ENCODE measurements around the gene CMBL. TPM values are rescaled to one million over a fixed set of nuclear protein-coding genes. Genes with fewer than 3 reads are reported as not detected.
A peak's percentile ranks its signal among the peaks of the same experiment; 100 is the strongest.

Gene CMBL
- 100 to 1,000 TPM in 3 of 4 donors, 10 to 100 TPM in 1; 17.3 to 166 (median 120) TPM for total RNA-seq

DNA sequence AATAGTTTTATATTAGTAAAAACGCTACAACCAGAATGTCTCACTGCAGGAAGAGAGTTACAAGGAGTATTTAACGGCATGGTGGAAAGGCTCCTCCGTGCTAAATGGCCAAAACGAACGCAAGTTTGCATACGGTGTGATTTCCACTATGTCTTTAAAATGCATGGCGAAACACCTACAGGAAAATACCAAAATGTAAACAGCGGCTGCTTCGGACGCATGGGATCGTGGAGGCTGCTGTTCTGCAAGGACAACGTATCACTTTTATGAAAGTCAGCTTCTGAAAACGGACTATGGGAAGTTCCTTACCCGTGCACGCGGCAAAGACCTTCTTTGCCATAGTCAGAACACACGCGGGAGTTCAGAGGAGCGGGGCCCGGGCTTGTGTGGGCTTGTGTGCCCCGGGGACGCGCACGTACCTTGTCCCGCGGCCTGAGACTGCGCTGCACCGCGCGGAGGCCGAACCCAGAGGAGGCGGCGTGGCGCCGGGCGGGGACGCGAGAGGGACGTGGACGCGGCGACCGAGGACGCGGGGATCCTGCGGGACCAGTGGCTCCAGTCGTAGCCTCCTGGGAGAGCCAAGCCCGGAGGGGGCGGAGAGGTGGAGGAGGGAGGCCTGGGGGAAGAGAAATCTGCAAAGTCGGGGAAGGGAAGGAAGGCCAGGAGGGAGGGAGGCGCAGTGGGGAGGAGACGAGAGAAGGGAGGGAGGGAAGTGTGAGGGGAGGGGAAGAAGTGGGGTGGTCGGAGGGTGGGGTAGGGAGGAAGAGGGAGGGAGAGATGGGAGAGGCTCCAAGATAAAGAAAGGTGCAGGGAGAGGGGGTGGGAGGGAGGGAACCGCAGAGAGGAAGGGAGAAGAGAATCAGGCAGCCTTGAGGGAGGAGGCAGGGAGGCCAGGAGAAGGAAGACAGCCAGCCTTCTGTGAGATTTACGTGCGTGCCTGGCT, at the start of gene CMBL:
CMBL (minus strand) TSS at position 697 of the 943 bp plus-strand sequence. CDS start 17,140 bp downstream, outside the sequence.
- TF ChIP-seq POLR2A (IDR thresholded peaks at IDR 0.05) (peak; percentile 74 to 81), CTCF (IDR thresholded peaks at IDR 0.05) (no peak)
- H3K27me3 ChIP-seq: no peaks in the 10 kb centered on the region
- H3K27ac ChIP-seq: peak within 1 kb of the TSS; percentile 34 to 94 (median 80)
- peaks cover 0 to 19% (median 0%) of the 10 kb centered on the region in 4 donors for H3K4me1 ChIP-seq
- peak within 1 kb of the TSS; percentile 48 to 66 (median 58) for H3K4me3 ChIP-seq
- DNase-seq: peak in 2 of 3 donors; percentile 71 to 85
- no peaks in the 10 kb centered on the region for H3K9me3 ChIP-seq
- no peaks in the 10 kb centered on the region for H3K36me3 ChIP-seq

DNA sequence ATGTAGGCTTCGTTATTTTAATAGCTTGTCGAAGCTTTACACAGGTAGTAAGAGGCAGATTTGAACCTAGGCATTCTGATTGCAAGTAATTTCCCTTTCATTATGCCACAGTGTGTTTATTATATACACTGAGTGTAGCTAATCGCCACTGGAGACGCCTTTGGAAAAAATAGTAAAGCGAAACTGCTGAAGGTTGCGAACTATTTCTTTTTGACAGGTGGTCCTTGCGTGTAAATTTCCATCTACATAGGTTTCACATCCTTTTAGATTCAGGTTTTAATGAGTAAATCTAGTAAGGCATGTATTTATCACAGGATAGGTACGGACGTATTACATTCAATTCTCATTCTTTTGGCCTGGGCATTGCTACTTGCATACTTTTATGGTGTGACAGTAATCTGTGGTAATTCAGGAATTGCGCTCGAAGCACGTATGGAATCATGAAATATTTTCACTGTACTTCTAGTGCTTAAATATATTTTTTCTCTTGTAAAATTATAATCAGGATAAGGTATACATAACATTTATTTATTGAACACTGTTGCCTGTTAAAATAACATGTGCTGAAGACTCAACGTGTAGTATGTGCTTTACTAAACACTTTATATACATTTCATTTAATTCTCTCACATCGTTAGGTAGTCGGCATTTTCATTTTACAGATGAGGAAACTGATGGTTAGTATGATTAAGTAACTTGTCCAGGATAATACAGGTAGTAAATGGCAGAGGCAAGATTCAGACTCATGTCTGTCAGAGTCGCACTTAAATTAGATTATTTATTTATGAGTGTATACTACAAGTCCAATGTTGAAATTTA, 47.6 kb upstream of the CMBL start:
- peaks cover 0 to 26% (median 6%) of the 10 kb centered on the region in 4 donors for H3K4me1 ChIP-seq

GRCh38 chr5:10354048-10354872, 46.6 kb upstream of the CMBL start:
- H3K4me1 ChIP-seq: peaks cover 0 to 25% (median 6%) of the 10 kb centered on the region in 4 donors
- DNase-seq: peak; percentile 52 to 73 (median 65)

More for the DNA sequence above, 47.6 kb upstream of the CMBL start:
- Histone ChIP-seq H3K36me3 (no peaks in the 10 kb centered on the region), H3K27ac (peak overlapping the region; percentile 98 to 100 (median 98)), H3K27me3 (no peaks in the 10 kb centered on the region), H3K9me3 (no peaks in the 10 kb centered on the region), H3K4me3 (peak overlapping the region; percentile 77 to 99 (median 92))
- DNase-seq: no peak
- TF ChIP-seq CTCF (IDR thresholded peaks at IDR 0.05) (no peak), POLR2A (IDR thresholded peaks at IDR 0.05) (peak; percentile 46 to 51)

DNA sequence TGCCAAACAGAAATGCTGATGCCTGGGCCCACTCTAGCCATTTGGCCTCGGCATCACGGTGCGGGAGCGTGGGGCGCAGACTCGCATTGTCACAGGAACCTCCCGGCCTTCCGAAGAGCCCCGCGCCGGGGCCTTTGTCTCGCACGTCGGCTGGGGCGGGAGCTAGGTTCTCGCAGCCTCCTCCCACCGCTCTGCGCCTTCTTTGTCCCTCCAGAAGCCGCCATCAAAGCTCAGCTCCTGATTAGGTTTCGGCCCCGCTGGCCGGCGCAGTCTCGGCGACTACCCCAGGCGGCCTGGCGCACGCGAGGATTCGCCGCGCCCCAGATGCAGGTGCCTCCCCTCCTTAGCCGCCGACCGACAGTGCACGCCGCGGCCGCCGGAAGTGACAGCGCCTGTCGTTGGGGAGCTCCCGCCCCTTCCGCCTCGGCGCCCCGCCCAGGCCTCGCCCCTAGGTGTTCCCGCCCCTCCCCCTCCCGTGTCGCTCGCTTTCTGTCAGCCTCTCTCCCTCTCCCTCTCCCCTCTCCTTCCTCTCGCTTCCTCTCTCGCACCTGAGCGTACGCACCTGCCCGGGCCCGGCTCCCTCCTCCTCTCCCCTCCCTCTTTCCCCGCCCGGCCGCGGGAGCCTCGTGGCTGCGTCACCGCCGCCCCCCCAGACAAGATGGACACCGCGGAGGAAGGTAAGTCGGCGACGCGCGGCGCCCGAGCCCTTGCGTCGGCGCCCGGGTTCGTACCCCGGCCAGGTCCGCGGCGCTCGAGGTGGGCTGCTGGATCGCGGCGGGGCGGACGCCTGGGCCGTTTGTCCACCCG, 45.7 kb upstream of the CMBL start, which contains the start of gene MARCHF6:
MARCHF6 (plus strand) TSS at position 455 of the 807 bp plus-strand sequence; CDS start at position 659, 204 bp downstream.
- Histone ChIP-seq H3K36me3 (no peaks in the 10 kb centered on the region), H3K9me3 (no peaks in the 10 kb centered on the region), H3K27ac (peak within 1 kb of the TSS; percentile 98 to 100 (median 98)), H3K4me3 (peak within 1 kb of the TSS; percentile 77 to 99 (median 92)), H3K27me3 (no peaks in the 10 kb centered on the region), H3K4me1 (peaks cover 0 to 25% (median 6%) of the 10 kb centered on the region in 4 donors)
- TF ChIP-seq POLR2A (IDR thresholded peaks at IDR 0.05) (peak; percentile 81 to 96), CTCF (IDR thresholded peaks at IDR 0.05) (peak in 2 of 6 experiments; percentile 13 to 17)
- DNase-seq: peak; percentile 96 to 99 (median 98)

More at GRCh38 chr5:10354048-10354872, 46.6 kb upstream of the CMBL start:
- TF ChIP-seq POLR2A (IDR thresholded peaks at IDR 0.05) (no peak), CTCF (IDR thresholded peaks at IDR 0.05) (no peak)
- H3K36me3 ChIP-seq: no peaks in the 10 kb centered on the region
- H3K9me3 ChIP-seq: no peaks in the 10 kb centered on the region
- no peaks in the 10 kb centered on the region for H3K27me3 ChIP-seq
- H3K27ac ChIP-seq: peak overlapping the region; percentile 98 to 100 (median 98)
- peak overlapping the region; percentile 77 to 99 (median 92) for H3K4me3 ChIP-seq

Measured in Peyer's patch (tissue), 4 donors.